CD14-positive monocyte (primary cell): ENCODE results near the gene EXOC4. TPM values are rescaled to one million over a fixed set of nuclear protein-coding genes. Genes with fewer than 3 reads are reported as not detected.

ENCODE experiments used
- DNase-seq, 3 donors: peaks; one replicate each; pipeline ENCODE4 v3.0.0-alpha.2; 2011 to 2022
- H2AFZ ChIP-seq: 2 replicates; pipeline ENCODE4 v1.6.0; 2012; ENCODE audit warnings: mild to moderate bottlenecking, low read depth, low read length, inconsistent platforms; ENCODE audit not compliant: insufficient read depth, poor library complexity, severe bottlenecking
- H3K27ac ChIP-seq, 2 donors: 1 replicate in 1 of 2; 2 replicates in 1 of 2; pipeline ENCODE4 v1.5.1; 2012 to 2013; ENCODE audit warnings: low read length in 2 of 2, control low read depth in 1 of 2, inconsistent platforms in 1 of 2, low read depth in 1 of 2, mild to moderate bottlenecking in 1 of 2
- H3K27me3 ChIP-seq, 2 donors: one replicate each; pipeline versions ENCODE4 v1.6.0 to v1.6.1; 2011 to 2013; ENCODE audit warnings: low read length in 2 of 2; ENCODE audit not compliant: control insufficient read depth in 2 of 2, insufficient read depth in 2 of 2
- H3K36me3 ChIP-seq, 2 donors: replicated peaks in 1 of 2; 1 replicate in 1 of 2; 2 replicates in 1 of 2; pipeline versions ENCODE4 v1.5.1 to v1.6.1; 2012 to 2013; ENCODE audit warnings: low read length in 2 of 2, control low read depth in 1 of 2, inconsistent platforms in 1 of 2, mild to moderate bottlenecking in 1 of 2; ENCODE audit not compliant: insufficient read depth in 2 of 2, control insufficient read depth in 1 of 2
- H3K4me1 ChIP-seq, 2 donors: 1 replicate in 1 of 2; 2 replicates in 1 of 2; pipeline versions ENCODE4 v1.5.1 to v1.6.1; 2012 to 2013; ENCODE audit warnings: low read length in 2 of 2, control low read depth in 1 of 2, inconsistent platforms in 1 of 2, mild to moderate bottlenecking in 1 of 2, moderate library complexity in 1 of 2; ENCODE audit not compliant: insufficient read depth in 2 of 2, control insufficient read depth in 1 of 2
- H3K4me2 ChIP-seq: replicated peaks from 2 replicates; pipeline ENCODE3; 2012; ENCODE audit warnings: low read length, moderate library complexity, mild to moderate bottlenecking; ENCODE audit not compliant: poor library complexity, severe bottlenecking; ENCODE audit errors: extremely low read depth
- H3K4me3 ChIP-seq, 3 experiments: fragments of 200-600 bp in 1 of 3; sonication (generic) in 1 of 3; replicated peaks in 1 of 3; 1 replicate in 2 of 3; 2 replicates in 1 of 3; pipeline ENCODE4 v1.5.1; 2011 to 2013; ENCODE audit warnings: low read length in 3 of 3, mild to moderate bottlenecking in 3 of 3, control low read depth in 2 of 3, low read depth in 2 of 3, inconsistent platforms in 1 of 3, moderate library complexity in 1 of 3
- H3K79me2 ChIP-seq: 2 replicates; pipeline ENCODE4 v1.6.0; 2012; ENCODE audit warnings: mild to moderate bottlenecking, control low read depth, inconsistent platforms, low read length, moderate library complexity; ENCODE audit not compliant: insufficient read depth
- H3K9ac ChIP-seq: 2 replicates; pipeline ENCODE4 v1.6.0; 2017; ENCODE audit warnings: low read length, mild to moderate bottlenecking; ENCODE audit not compliant: insufficient read depth, poor library complexity, severe bottlenecking
- H3K9me3 ChIP-seq, 2 donors: replicated peaks in 1 of 2; 1 replicate in 1 of 2; 2 replicates in 1 of 2; pipeline versions ENCODE4 v1.5.1 to v1.6.1; 2012 to 2013; ENCODE audit warnings: low read length in 2 of 2, control low read depth in 1 of 2; ENCODE audit not compliant: control insufficient read depth in 1 of 2, insufficient read depth in 1 of 2
- H4K20me1 ChIP-seq: 2 replicates; pipeline ENCODE4 v1.6.0; 2012; ENCODE audit warnings: mild to moderate bottlenecking, low read length, control low read depth, moderate library complexity; ENCODE audit not compliant: insufficient read depth
- H3K27ac Mint-ChIP-seq, 7 donors: one replicate each; pipeline ENCODE4 v1.8.0; 2020; ENCODE audit warnings: mild to moderate bottlenecking in 7 of 7, mixed read lengths in 7 of 7, moderate library complexity in 6 of 7, inconsistent platforms in 2 of 7
- H3K27me3 Mint-ChIP-seq, 3 donors: one replicate each; pipeline ENCODE4 v1.8.0; 2021 to 2022; ENCODE audit warnings: low read depth in 3 of 3, mild to moderate bottlenecking in 3 of 3, mixed read lengths in 3 of 3, moderate library complexity in 3 of 3, inconsistent platforms in 1 of 3
- H3K36me3 Mint-ChIP-seq, 2 donors: one replicate each; pipeline ENCODE4 v1.8.0; 2020; ENCODE audit warnings: mixed read lengths in 2 of 2, inconsistent platforms in 1 of 2, mild to moderate bottlenecking in 1 of 2
- H3K4me1 Mint-ChIP-seq: one replicate; pipeline ENCODE4 v1.8.0; 2020; ENCODE audit warnings: mild to moderate bottlenecking, mixed read lengths
- H3K4me3 Mint-ChIP-seq, 2 donors: one replicate each; pipeline ENCODE4 v1.8.0; 2020; ENCODE audit warnings: mild to moderate bottlenecking in 2 of 2, mixed read lengths in 2 of 2, moderate library complexity in 1 of 2
- H3K9me3 Mint-ChIP-seq, 7 donors: one replicate each; pipeline ENCODE4 v1.8.0; 2020 to 2022; ENCODE audit warnings: mixed read lengths in 7 of 7, mild to moderate bottlenecking in 6 of 7, moderate library complexity in 6 of 7, inconsistent platforms in 2 of 7
- WGBS: methylation state at CpG from one replicate; pipeline ENCODE4 v1.1.5; 2013; ENCODE audit warnings: missing lambda C conversion rate; ENCODE audit not compliant: insufficient coverage; 5-methylcytosine and 5-hydroxymethylcytosine counted together
- intact Hi-C, 2 donors: fragments of 100-400 bp; cut with micrococcal nuclease; formaldehyde crosslinking; loops; one replicate each; pipeline versions ENCODE4 v1.15.0 to v1.15.1; 2023
- polyA plus RNA-seq, 3 donors: library from polyadenylated mRNA; depleted of rRNA in 1 of 3; unstranded in 2 of 3; stranded (reverse) in 1 of 3; fragments of 300-500 nt in 2 of 3; fragments of >200 nt in 1 of 3; fragmentation: Illumina TruSeq in 2 of 3; gene quantifications; 1 replicate in 2 of 3; 2 replicates in 1 of 3; pipeline ENCODE4 v1.2.3, GENCODE V29; 2012 to 2021
- TF ChIP-seq, protein P1 (sequence below): fragments of 200-600 bp; IDR thresholded peaks from one replicate; pipeline ENCODE4 v1.8.0; 2022; ENCODE audit warnings: antibody characterized with exemption, mild to moderate bottlenecking

The EXOC4 gene
- polyA plus RNA-seq, 3 donors, result 20.6 to 22.3 (median 22.3) TPM

DNA sequence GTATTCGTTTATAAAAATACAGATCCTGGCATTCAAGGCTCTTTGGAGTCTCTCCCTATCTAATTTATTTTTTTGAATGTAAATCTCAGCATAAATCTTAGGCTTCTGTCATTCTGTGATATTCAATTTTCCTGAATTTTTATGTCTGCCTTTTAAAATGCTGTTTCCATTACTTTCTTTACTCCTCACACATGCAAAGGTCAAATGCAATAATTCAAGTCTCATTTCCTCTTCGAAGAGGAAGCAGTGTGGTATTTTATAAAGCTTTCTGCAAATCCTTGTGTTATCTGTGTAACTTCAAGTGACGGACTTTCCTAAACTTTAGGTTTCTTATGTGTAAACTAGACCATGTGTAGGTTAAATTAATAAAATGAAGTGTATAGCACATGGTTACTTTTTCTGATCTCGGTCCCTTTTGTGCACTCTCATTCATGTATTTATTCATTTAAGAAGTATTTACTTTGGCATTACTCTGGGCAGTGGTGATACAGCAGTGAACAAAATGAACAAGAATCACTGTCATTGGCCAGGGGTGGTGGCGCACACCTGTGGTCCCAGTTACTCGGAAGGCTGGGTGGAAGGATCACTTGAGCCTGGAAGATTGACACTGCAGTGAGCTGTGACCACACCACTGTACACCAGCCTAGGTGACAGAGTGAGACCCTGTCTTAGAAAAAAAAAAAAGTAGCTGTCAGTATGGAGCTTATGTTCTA is 332.2 kb downstream of the EXOC4 start:
- Mint-ChIP-seq H3K9me3 (peaks cover 0 to 4% (median 0%) of the 10 kb centered on the region in 7 donors), H3K4me1 (peaks cover 22% of the 10 kb centered on the region), H3K36me3 (peaks cover 12 to 15% of the 10 kb centered on the region in 2 donors), H3K4me3 (peak overlapping the region in 1 of 2 donors; percentile 27), H3K27me3 (peaks cover 0 to 3% (median 0%) of the 10 kb centered on the region in 3 donors), H3K27ac (peak overlapping the region in 1 of 7 donors; percentile 32)
- Histone ChIP-seq H3K79me2 (no peaks in the 10 kb centered on the region), H3K4me1 (peaks cover 11 to 15% of the 10 kb centered on the region in 2 donors), H4K20me1 (no peaks in the 10 kb centered on the region), H3K4me3 (no peak overlapping the region), H3K36me3 (peaks cover 0 to 2% of the 10 kb centered on the region in 2 donors), H3K9me3 (no peaks in the 10 kb centered on the region), H3K27ac (peak overlapping the region in 1 of 2 donors; percentile 32), H2AFZ (no peak overlapping the region), H3K27me3 (no peaks in the 10 kb centered on the region), H3K9ac (no peak overlapping the region), H3K4me2 (peak overlapping the region; percentile 13)
- peak in 1 of 3 donors; percentile 2 for DNase-seq
- 100% methylated on average over 1 of the region's 6 CpGs for WGBS
- intact Hi-C loops, result no loop called here
- TF ChIP-seq, protein P1, sequence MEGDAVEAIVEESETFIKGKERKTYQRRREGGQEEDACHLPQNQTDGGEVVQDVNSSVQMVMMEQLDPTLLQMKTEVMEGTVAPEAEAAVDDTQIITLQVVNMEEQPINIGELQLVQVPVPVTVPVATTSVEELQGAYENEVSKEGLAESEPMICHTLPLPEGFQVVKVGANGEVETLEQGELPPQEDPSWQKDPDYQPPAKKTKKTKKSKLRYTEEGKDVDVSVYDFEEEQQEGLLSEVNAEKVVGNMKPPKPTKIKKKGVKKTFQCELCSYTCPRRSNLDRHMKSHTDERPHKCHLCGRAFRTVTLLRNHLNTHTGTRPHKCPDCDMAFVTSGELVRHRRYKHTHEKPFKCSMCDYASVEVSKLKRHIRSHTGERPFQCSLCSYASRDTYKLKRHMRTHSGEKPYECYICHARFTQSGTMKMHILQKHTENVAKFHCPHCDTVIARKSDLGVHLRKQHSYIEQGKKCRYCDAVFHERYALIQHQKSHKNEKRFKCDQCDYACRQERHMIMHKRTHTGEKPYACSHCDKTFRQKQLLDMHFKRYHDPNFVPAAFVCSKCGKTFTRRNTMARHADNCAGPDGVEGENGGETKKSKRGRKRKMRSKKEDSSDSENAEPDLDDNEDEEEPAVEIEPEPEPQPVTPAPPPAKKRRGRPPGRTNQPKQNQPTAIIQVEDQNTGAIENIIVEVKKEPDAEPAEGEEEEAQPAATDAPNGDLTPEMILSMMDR, result no peak

DNA sequence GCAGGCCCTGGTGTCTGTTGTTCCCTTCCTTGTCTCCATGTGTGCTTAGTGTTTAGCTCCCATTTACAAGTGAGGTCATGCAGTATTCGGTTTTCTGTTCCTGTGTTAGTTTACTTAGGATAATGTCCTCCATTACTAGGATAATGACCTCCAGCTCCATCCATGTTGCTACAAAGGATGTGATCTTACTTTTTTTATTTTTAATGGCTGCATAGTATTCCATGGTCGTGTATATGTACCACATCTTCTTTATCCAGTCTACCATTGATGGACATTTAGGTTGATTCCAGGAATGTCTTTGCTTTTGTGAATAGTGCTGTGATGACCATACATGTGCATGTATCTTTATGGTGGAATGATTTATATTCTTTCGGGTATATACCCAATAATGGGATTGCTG is 333.4 kb downstream of the EXOC4 start:
- peaks cover 22% of the 10 kb centered on the region for H3K4me1 Mint-ChIP-seq
- Histone ChIP-seq H3K9ac (no peak overlapping the region), H3K4me1 (peaks cover 11 to 15% of the 10 kb centered on the region in 2 donors), H3K27ac (no peak overlapping the region), H4K20me1 (no peaks in the 10 kb centered on the region), H2AFZ (no peak overlapping the region), H3K27me3 (no peaks in the 10 kb centered on the region), H3K79me2 (no peaks in the 10 kb centered on the region), H3K4me2 (no peak overlapping the region), H3K9me3 (no peaks in the 10 kb centered on the region), H3K36me3 (no peaks in the 10 kb centered on the region), H3K4me3 (no peak overlapping the region)
- peaks cover 0 to 3% (median 0%) of the 10 kb centered on the region in 3 donors for H3K27me3 Mint-ChIP-seq
- WGBS, result no CpG with 5 or more reads among the region's 3 CpGs
- H3K9me3 Mint-ChIP-seq, result peaks cover 0 to 4% (median 0%) of the 10 kb centered on the region in 7 donors
- H3K36me3 Mint-ChIP-seq, result peaks cover 5 to 6% of the 10 kb centered on the region in 2 donors
- H3K27ac Mint-ChIP-seq, result no peak overlapping the region
- DNase-seq, result no peak
- intact Hi-C loops, result no loop called here
- TF ChIP-seq, protein P1, result no peak
- no peak overlapping the region for H3K4me3 Mint-ChIP-seq
